HCT116 (cell line): ENCODE data around the gene SNX19. TPM values are rescaled to one million over a fixed set of nuclear protein-coding genes. Genes with fewer than 3 reads are reported as not detected.

Experiments used
- ATAC-seq: fragments of 200-7000 bp; cut with Tn5 transposase; 2 replicates; pipeline ENCODE4 v1.9.1; 2020; ENCODE audit warnings: mild to moderate bottlenecking, moderate library complexity
- BruUV-seq: library from RNA; stranded (reverse); fragments of 400-500 nt; replicated peaks from 2 replicates; lab custom pipeline; 2021; lab: Mats Ljungman, UMichigan
- CTCF ChIA-PET: fragments of 300-600 bp; sonication (Branson Sonifier 250); formaldehyde crosslinking; loops from one replicate; lab custom pipeline; 2021; ENCODE audit warnings: antibody characterized with exemption; lab: Charles Lee
- POLR2A ChIA-PET: fragments of 300-600, 350-600 bp; sonication (Branson Sonifier 250); formaldehyde crosslinking; loops from one replicate; lab custom pipeline; 2021; ENCODE audit warnings: antibody characterized with exemption; lab: Charles Lee
- RAD21 ChIA-PET, 2 experiments: fragments of 300-600 bp; sonication (Branson Sonifier 250); formaldehyde crosslinking; loops; one replicate each; lab custom pipeline; 2023; ENCODE audit warnings: low total read pairs in 2 of 2; ENCODE audit not compliant: uncharacterized antibody in 2 of 2, unreplicated experiment in 2 of 2, low non-redundant PET in 1 of 2; lab: Charles Lee
- DNase-seq: peaks from one replicate; pipeline ENCODE4 v3.0.0-alpha.2; 2010; ENCODE audit warnings: low read depth, low spot score
- H2AFZ ChIP-seq: fragments of 200-600 bp; shearing (Covaris generic), sonication (generic); 2 replicates; pipeline ENCODE4 v1.6.1; 2017; ENCODE audit warnings: low read depth, mixed run types, mixed read lengths, antibody characterized with exemption, low read length; ENCODE audit not compliant: poor library complexity, severe bottlenecking
- H3K27ac ChIP-seq: 2 replicates; pipeline ENCODE4 v1.5.1; 2012; ENCODE audit warnings: low read depth, low read length
- H3K27me3 ChIP-seq: fragments of 200-600 bp; sonication (generic); 2 replicates; pipeline ENCODE4 v1.6.1; 2016; ENCODE audit warnings: mixed run types, low read length, mixed read lengths; ENCODE audit not compliant: insufficient read depth
- H3K36me3 ChIP-seq, 2 experiments: fragments of 200-500 bp in 1 of 2; fragments of 200-600 bp in 1 of 2; sonication (Bioruptor generic) in 1 of 2; sonication (generic) in 1 of 2; 2 replicates each; pipeline versions ENCODE4 v1.5.1 to v1.6.1; 2014 to 2016; ENCODE audit warnings: low read length in 2 of 2, inconsistent platforms in 1 of 2, mixed read lengths in 1 of 2, mixed run types in 1 of 2; ENCODE audit not compliant: insufficient read depth in 2 of 2, control insufficient read depth in 1 of 2
- H3K4me1 ChIP-seq, 2 experiments: fragments of 200-600 bp in 1 of 2; sonication (generic) in 1 of 2; 2 replicates each; pipeline versions ENCODE4 v1.5.1 to v1.6.1; 2012 to 2017; ENCODE audit warnings: low read length in 2 of 2, inconsistent platforms in 1 of 2, mild to moderate bottlenecking in 1 of 2, mixed read lengths in 1 of 2, mixed run types in 1 of 2, moderate library complexity in 1 of 2; ENCODE audit not compliant: insufficient read depth in 2 of 2, control insufficient read depth in 1 of 2
- H3K4me2 ChIP-seq: fragments of 200-600 bp; sonication (generic); 2 replicates; pipeline ENCODE4 v1.6.1; 2017; ENCODE audit warnings: mixed run types, low read length, mixed read lengths
- H3K4me3 ChIP-seq, 2 experiments: fragments of 200-600 bp in 1 of 2; sonication (generic) in 1 of 2; replicated peaks in 1 of 2; 2 replicates each; pipeline ENCODE4 v1.5.1; 2011 to 2016; ENCODE audit warnings: low read length in 2 of 2, control low read depth in 1 of 2, low read depth in 1 of 2, mild to moderate bottlenecking in 1 of 2, mixed read lengths in 1 of 2, mixed run types in 1 of 2
- H3K79me2 ChIP-seq: fragments of 200-600 bp; sonication (generic); 2 replicates; pipeline ENCODE4 v1.6.1; 2017; ENCODE audit warnings: mild to moderate bottlenecking, mixed run types, low read length, moderate library complexity, mixed read lengths; ENCODE audit not compliant: insufficient read depth
- H3K9ac ChIP-seq: fragments of 200-600 bp; sonication (generic); 2 replicates; pipeline ENCODE4 v1.6.1; 2016; ENCODE audit warnings: low read length, mixed read lengths
- H3K9me2 ChIP-seq: fragments of 200-600 bp; sonication (generic), shearing (Covaris generic); 2 replicates; pipeline ENCODE4 v1.6.1; 2017; ENCODE audit warnings: mixed run types, mild to moderate bottlenecking, moderate library complexity; ENCODE audit not compliant: insufficient read depth
- H3K9me3 ChIP-seq, 2 experiments: fragments of 200-500 bp in 1 of 2; fragments of 200-600 bp in 1 of 2; sonication (Bioruptor generic) in 1 of 2; sonication (generic) in 1 of 2; 2 replicates each; pipeline ENCODE4 v1.6.1; 2014 to 2017; ENCODE audit warnings: low read length in 2 of 2, mixed read lengths in 2 of 2, inconsistent platforms in 1 of 2, low read depth in 1 of 2, mild to moderate bottlenecking in 1 of 2, mixed run types in 1 of 2, moderate library complexity in 1 of 2; ENCODE audit not compliant: control insufficient read depth in 1 of 2, insufficient read depth in 1 of 2
- H4K20me1 ChIP-seq: fragments of 200-600 bp; sonication (generic), shearing (Covaris generic); 2 replicates; pipeline ENCODE4 v1.6.1; 2017; ENCODE audit warnings: mixed run types, mild to moderate bottlenecking, moderate library complexity; ENCODE audit not compliant: insufficient read depth
- ATF3 ChIP-seq: IDR thresholded peaks from 2 replicates; pipeline ENCODE4 v1.6.1; 2012
- CBX3 ChIP-seq: IDR thresholded peaks from 2 replicates; pipeline ENCODE4 v1.6.1; 2012; ENCODE audit warnings: low read depth
- CEBPB ChIP-seq: IDR thresholded peaks from 2 replicates; pipeline ENCODE4 v1.6.1; 2012; ENCODE audit warnings: low read depth
- CTCF ChIP-seq, 3 experiments: fragments of 200-600 bp in 1 of 3; sonication (generic) in 1 of 3; IDR thresholded peaks in 2 of 3; conservative IDR thresholded peaks in 1 of 3; 2 replicates each; pipeline ENCODE4 v1.5.1; 2012 to 2017; ENCODE audit warnings: low read depth in 2 of 3, low read length in 2 of 3, antibody characterized with exemption in 1 of 3, borderline replicate concordance in 1 of 3, control low read depth in 1 of 3, mild to moderate bottlenecking in 1 of 3, mixed read lengths in 1 of 3, mixed run types in 1 of 3, moderate library complexity in 1 of 3; ENCODE audit not compliant: insufficient read depth in 1 of 3
- FOSL1 ChIP-seq: IDR thresholded peaks from 2 replicates; pipeline ENCODE4 v1.6.1; 2012; ENCODE audit warnings: low read depth
- JUND ChIP-seq: IDR thresholded peaks from 2 replicates; pipeline ENCODE4 v1.6.1; 2012
- POLR2A ChIP-seq: IDR thresholded peaks from 2 replicates; pipeline ENCODE4 v1.7.0; 2011; ENCODE audit warnings: borderline replicate concordance; ENCODE audit not compliant: insufficient read depth, insufficient read length; ENCODE audit errors: extremely low read depth
- POLR2AphosphoS5 ChIP-seq: IDR thresholded peaks from 2 replicates; pipeline ENCODE4 v1.6.1; 2011; ENCODE audit warnings: mild to moderate bottlenecking, low read depth, low read length, moderate library complexity
- REST ChIP-seq: IDR thresholded peaks from 2 replicates; pipeline ENCODE4 v1.6.1; 2012; ENCODE audit warnings: low read depth
- SIN3A ChIP-seq: IDR thresholded peaks from 2 replicates; pipeline ENCODE4 v1.6.1; 2012; ENCODE audit warnings: low read depth
- SP1 ChIP-seq: IDR thresholded peaks from 2 replicates; pipeline ENCODE4 v1.6.1; 2012; ENCODE audit warnings: low read depth
- SRF ChIP-seq: IDR thresholded peaks from 2 replicates; pipeline ENCODE4 v1.6.1; 2012; ENCODE audit warnings: low read depth
- ZBTB33 ChIP-seq: IDR thresholded peaks from 2 replicates; pipeline ENCODE4 v1.6.1; 2011; ENCODE audit warnings: mild to moderate bottlenecking, low read length, moderate library complexity; ENCODE audit not compliant: insufficient replicate concordance; ENCODE audit errors: extremely low read depth
- ZFX ChIP-seq: fragments of 450-650 bp; IDR thresholded peaks from 2 replicates; pipeline ENCODE4 v1.6.1; 2017
- intact Hi-C: fragments of 100-400 bp; cut with micrococcal nuclease; formaldehyde crosslinking; loops from 2 replicates; pipeline ENCODE4 v1.10.0; 2022
- total RNA-seq: library from RNA; stranded (reverse); gene quantifications from one replicate; pipeline ENCODE4 v1.2.1, GENCODE V29; 2021; ENCODE audit not compliant: unreplicated experiment

Gene SNX19
- total RNA-seq, 1 experiment from 2014 or later: 25.2 TPM

GRCh38 chr11:130888790-130889189 is 27.5 kb downstream of the SNX19 start:
- Histone ChIP-seq H3K79me2 (no peaks in the 10 kb centered on the region), H3K27ac (no peak overlapping the region), H3K9me3 (no peaks in the 10 kb centered on the region), H3K36me3 (peaks cover 9 to 18% of the 10 kb centered on the region in 2 experiments; a peak in 2 of 4 replicates), H3K4me3 (no peak overlapping the region), H3K27me3 (no peaks in the 10 kb centered on the region), H4K20me1 (no peaks in the 10 kb centered on the region), H3K9me2 (no peaks in the 10 kb centered on the region), H2AFZ (no peak overlapping the region), H3K9ac (no peak overlapping the region), H3K4me2 (no peak overlapping the region), H3K4me1 (no peaks in the 10 kb centered on the region)
- ChIA-PET CTCF (no interaction called here), RAD21 (no interaction called here), POLR2A (no interaction called here)
- no peak for TF ChIP-seq FOSL1
- TF ChIP-seq JUND: no peak
- TF ChIP-seq CTCF (IDR thresholded peaks at IDR 0.05 in 2 of 3, conservative IDR thresholded peaks at IDR 0.05 in 1 of 3; ENCODE audit: borderline replicate concordance in 1 of 3, insufficient read depth in 1 of 3, low read depth in 2 of 3, low read length in 2 of 3): no peak
- TF ChIP-seq SRF: no peak
- TF ChIP-seq CEBPB: no peak
- TF ChIP-seq POLR2AphosphoS5: no peak
- TF ChIP-seq CBX3: no peak
- TF ChIP-seq ZFX: no peak
- TF ChIP-seq ATF3: no peak
- TF ChIP-seq SP1: no peak
- no peak for TF ChIP-seq REST
- TF ChIP-seq POLR2A: no peak
- TF ChIP-seq ZBTB33: no peak
- TF ChIP-seq SIN3A: no peak
- DNase-seq: no peak
- intact Hi-C loops: no loop called here
- no peak for ATAC-seq
- BruUV-seq: no TSS peak
